Activated B cell treated with CpG ODN at 0.5 μM for 24 hours (primary cell): Measurements from ENCODE around the gene PLAU. TPM values are rescaled to one million over a fixed set of nuclear protein-coding genes. Genes with fewer than 3 reads are reported as not detected.
"Not testable (repeated sequence)": the region's sequence is repeated elsewhere in the genome, so short reads cannot be mapped to it uniquely, and the experiment has no call there.

Experiments
- ATAC-seq: fragments of 200-7000 bp; cut with Tn5 transposase; one replicate; pipeline ENCODE4 v1.10.0; 2021; ENCODE audit warnings: low read depth, mild to moderate bottlenecking, moderate library complexity
- CTCF ChIA-PET: fragments of 350-600 bp; sonication (Branson Sonifier 250); formaldehyde crosslinking; loops from one replicate; lab custom pipeline; 2021; ENCODE audit warnings: antibody characterized with exemption; lab: Charles Lee
- POLR2A ChIA-PET: fragments of 350-600 bp; sonication (Branson Sonifier 250); formaldehyde crosslinking; loops from one replicate; lab custom pipeline; 2021; ENCODE audit warnings: antibody characterized with exemption; lab: Charles Lee
- DNase-seq: peaks from one replicate; pipeline ENCODE4 v3.0.0; 2022
- H3K27ac Mint-ChIP-seq: one replicate; pipeline ENCODE4 v1.8.0; 2020; ENCODE audit warnings: mixed read lengths
- H3K27me3 Mint-ChIP-seq: one replicate; pipeline ENCODE4 v1.8.0; 2021; ENCODE audit warnings: mixed read lengths
- H3K36me3 Mint-ChIP-seq: one replicate; pipeline ENCODE4 v1.8.0; 2021; ENCODE audit warnings: low read depth, mixed read lengths
- H3K4me1 Mint-ChIP-seq: one replicate; pipeline ENCODE4 v1.8.0; 2021; ENCODE audit warnings: mixed read lengths
- H3K4me3 Mint-ChIP-seq: one replicate; pipeline ENCODE4 v1.8.0; 2020; ENCODE audit warnings: mild to moderate bottlenecking, mixed read lengths
- H3K9me3 Mint-ChIP-seq: one replicate; pipeline ENCODE4 v1.8.0; 2020; ENCODE audit warnings: mixed read lengths
- intact Hi-C: fragments of 100-400 bp; cut with micrococcal nuclease; formaldehyde crosslinking; loops from one replicate; pipeline ENCODE4 v1.15.1; 2024
- total RNA-seq: library from RNA; stranded (reverse); gene quantifications from 2 replicates; pipeline ENCODE4 v1.2.3, GENCODE V29; 2022
- TF ChIP-seq, protein P1 (sequence below): fragments of 200-600 bp; IDR thresholded peaks from one replicate; pipeline ENCODE4 v1.8.0; 2022; ENCODE audit warnings: antibody characterized with exemption, mild to moderate bottlenecking

PLAU gene
- total RNA-seq, 1 donor from 2014 or later = not detected

DNA sequence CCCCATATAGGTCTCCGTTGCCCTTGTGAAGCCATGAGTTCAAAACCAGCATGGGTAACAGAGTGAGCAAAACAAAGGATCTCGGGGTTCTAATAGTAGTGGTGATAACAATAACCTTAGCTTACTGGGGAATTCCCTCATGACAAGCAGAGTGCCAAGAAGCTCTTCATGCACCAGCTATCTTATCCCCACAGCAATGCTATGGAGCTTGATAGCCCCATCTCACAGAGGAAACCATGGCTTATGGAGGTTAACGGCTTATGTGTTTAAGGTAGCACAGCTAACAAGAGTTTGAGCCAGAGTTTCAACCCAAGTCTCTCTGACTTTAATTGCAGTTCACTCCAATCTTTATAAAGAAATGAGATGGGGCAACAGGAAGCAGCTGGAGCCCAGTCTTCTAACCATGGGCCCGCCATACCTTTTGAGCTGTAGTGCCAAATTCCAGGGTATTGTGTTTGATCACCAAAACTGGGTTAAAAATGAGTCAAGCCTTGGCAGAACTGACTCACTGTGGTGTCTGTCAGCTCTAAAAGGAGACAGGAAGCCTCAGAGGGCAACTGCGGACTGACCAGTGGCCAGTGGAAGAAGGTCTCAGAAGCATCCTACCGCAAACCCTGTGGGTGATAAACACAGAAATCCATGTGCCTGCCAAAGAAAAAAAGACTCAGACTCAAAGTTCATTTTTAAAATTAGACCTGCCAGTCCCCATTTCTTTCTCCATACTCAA, 16.5 kb upstream of the PLAU start:
- peaks cover 2% of the 10 kb centered on the region for H3K4me1 Mint-ChIP-seq
- ChIA-PET POLR2A (no interaction called here), CTCF (interaction anchor here (0.9 to 1.8 kb wide), 4 partner anchors 9 to 187 kb away, joined by 3 to 9 read pairs (median 6); no protein-coding TSS in a partner anchor)
- no peaks in the 10 kb centered on the region for H3K9me3 Mint-ChIP-seq
- no peaks in the 10 kb centered on the region for H3K36me3 Mint-ChIP-seq
- no peak overlapping the region for H3K27ac Mint-ChIP-seq
- DNase-seq (no peak), ATAC-seq (no peak)
- H3K4me3 Mint-ChIP-seq = no peak overlapping the region
- TF ChIP-seq, protein P1, sequence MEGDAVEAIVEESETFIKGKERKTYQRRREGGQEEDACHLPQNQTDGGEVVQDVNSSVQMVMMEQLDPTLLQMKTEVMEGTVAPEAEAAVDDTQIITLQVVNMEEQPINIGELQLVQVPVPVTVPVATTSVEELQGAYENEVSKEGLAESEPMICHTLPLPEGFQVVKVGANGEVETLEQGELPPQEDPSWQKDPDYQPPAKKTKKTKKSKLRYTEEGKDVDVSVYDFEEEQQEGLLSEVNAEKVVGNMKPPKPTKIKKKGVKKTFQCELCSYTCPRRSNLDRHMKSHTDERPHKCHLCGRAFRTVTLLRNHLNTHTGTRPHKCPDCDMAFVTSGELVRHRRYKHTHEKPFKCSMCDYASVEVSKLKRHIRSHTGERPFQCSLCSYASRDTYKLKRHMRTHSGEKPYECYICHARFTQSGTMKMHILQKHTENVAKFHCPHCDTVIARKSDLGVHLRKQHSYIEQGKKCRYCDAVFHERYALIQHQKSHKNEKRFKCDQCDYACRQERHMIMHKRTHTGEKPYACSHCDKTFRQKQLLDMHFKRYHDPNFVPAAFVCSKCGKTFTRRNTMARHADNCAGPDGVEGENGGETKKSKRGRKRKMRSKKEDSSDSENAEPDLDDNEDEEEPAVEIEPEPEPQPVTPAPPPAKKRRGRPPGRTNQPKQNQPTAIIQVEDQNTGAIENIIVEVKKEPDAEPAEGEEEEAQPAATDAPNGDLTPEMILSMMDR = no peak
- intact Hi-C loops = no loop called here
- no peaks in the 10 kb centered on the region for H3K27me3 Mint-ChIP-seq

DNA sequence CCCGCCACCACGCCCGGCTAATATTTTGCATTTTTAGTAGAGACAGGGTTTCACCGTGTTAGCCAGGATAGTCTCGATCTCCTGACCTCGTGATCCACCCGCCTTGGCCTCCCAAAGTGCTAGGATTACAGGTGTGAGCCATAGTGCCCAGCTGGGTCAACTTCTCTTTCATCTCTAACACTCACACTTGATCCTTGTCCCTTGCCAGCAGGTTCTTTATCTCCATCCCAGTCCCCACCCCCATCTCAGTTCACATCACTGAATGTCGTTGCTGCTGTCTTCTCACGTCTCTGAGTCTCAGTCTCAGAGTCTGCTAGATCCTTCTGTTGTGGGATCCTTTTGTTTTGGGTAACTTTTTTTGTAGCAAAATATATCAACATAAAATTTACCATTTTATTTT, 15.6 kb upstream of the PLAU start:
- DNase-seq, H3K27ac Mint-ChIP-seq, ATAC-seq, H3K27me3 Mint-ChIP-seq, H3K9me3 Mint-ChIP-seq, intact Hi-C loops, H3K4me1 Mint-ChIP-seq, H3K36me3 Mint-ChIP-seq, H3K4me3 Mint-ChIP-seq, POLR2A ChIA-PET: not testable (repeated sequence)
- CTCF ChIA-PET = interaction anchor here (1.8 kb wide), 1 partner anchor 45 kb away, joined by 9 read pairs; no protein-coding TSS in a partner anchor

DNA sequence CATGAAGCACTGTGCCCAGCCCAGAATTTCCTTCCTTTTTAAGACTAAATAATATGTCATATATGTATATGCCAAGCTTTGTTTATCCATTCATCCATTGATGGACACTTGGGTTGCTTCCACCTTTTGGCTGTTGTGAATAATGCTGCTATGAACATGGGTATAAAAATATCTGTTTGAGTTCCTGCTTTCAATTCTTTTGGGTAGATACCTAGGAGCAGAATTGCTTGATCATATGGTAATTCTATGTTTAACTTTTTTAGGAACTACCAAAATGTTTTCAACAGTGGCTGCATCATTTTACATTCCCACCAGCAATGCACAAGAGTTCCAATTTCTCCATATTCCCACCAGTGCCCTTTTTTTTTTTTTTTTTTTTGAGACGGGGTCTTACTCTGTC, 13.2 kb upstream of the PLAU start:
- H3K36me3 Mint-ChIP-seq = no peaks in the 10 kb centered on the region
- DNase-seq (no peak), ATAC-seq (no peak)
- peaks cover 5% of the 10 kb centered on the region for H3K4me1 Mint-ChIP-seq
- TF ChIP-seq, protein P1 = no peak
- CTCF ChIA-PET = no interaction called here
- H3K27me3 Mint-ChIP-seq = peaks cover 7% of the 10 kb centered on the region
- H3K27ac Mint-ChIP-seq = no peak overlapping the region
- intact Hi-C loops = no loop called here
- POLR2A ChIA-PET = no interaction called here
- H3K4me3 Mint-ChIP-seq = no peak overlapping the region
- H3K9me3 Mint-ChIP-seq = no peaks in the 10 kb centered on the region

GRCh38 chr10:73898730-73899410, 12.1 kb upstream of the PLAU start:
- CTCF ChIA-PET = interaction anchor here (1.4 to 2.7 kb wide), 2 partner anchors 9 to 42 kb away, joined by 4 to 8 read pairs; no protein-coding TSS in a partner anchor
- no peak for DNase-seq
- intact Hi-C loops = no loop called here
- Mint-ChIP-seq H3K27me3 (peaks cover 8% of the 10 kb centered on the region), H3K4me1 (peaks cover 5% of the 10 kb centered on the region), H3K36me3 (no peaks in the 10 kb centered on the region), H3K27ac (no peak overlapping the region), H3K9me3 (no peaks in the 10 kb centered on the region), H3K4me3 (no peak overlapping the region)
- TF ChIP-seq, protein P1 = no peak
- POLR2A ChIA-PET = no interaction called here
- ATAC-seq = no peak

- Mint-ChIP-seq H3K36me3 (no peaks in the 10 kb centered on the region), H3K4me1 (peaks cover 5% of the 10 kb centered on the region), H3K27ac (no peak overlapping the region), H3K27me3 (peaks cover 8% of the 10 kb centered on the region), H3K9me3 (no peaks in the 10 kb centered on the region), H3K4me3 (no peak overlapping the region)
- intact Hi-C loops = no loop called here
- TF ChIP-seq, protein P1 = no peak
- ATAC-seq = no peak
- no peak for DNase-seq
- CTCF ChIA-PET = interaction anchor here (1.0 to 2.7 kb wide), 3 partner anchors 9 to 41 kb away, joined by 3 to 8 read pairs (median 4); no protein-coding TSS in a partner anchor
- POLR2A ChIA-PET = no interaction called here
These were observed 11.5 kb upstream of the PLAU start for GRCh38 chr10:73899423-73899822.
